Cardiac muscle cell (in vitro differentiated cells and primary cell): ENCODE measurements around the gene KRT36. TPM values are rescaled to one million over a fixed set of nuclear protein-coding genes. Genes with fewer than 3 reads are reported as not detected.

Experiments
- DNase-seq, 2 donors: peaks; one replicate each; pipeline versions ENCODE4 v3.0.0 to v3.0.0-alpha.2; 2010 to 2017; ENCODE audit warnings: low read depth in 1 of 2, low spot score in 1 of 2
- H3K27ac ChIP-seq: fragments of 200-600 bp; sonication (generic); 2 replicates; pipeline ENCODE4 v1.5.1; 2016
- H3K27me3 ChIP-seq: fragments of 200-600 bp; sonication (generic); 2 replicates; pipeline ENCODE4 v1.6.0; 2016; ENCODE audit warnings: control low read depth
- H3K36me3 ChIP-seq: fragments of 200-600 bp; sonication (generic); 2 replicates; pipeline ENCODE4 v1.5.1; 2016; ENCODE audit warnings: control low read depth
- H3K4me1 ChIP-seq: fragments of 200-600 bp; sonication (generic); 2 replicates; pipeline ENCODE4 v1.8.1; 2017; ENCODE audit warnings: low read depth, mild to moderate bottlenecking, mixed run types
- H3K4me3 ChIP-seq: fragments of 200-600 bp; sonication (generic); 2 replicates; pipeline ENCODE4 v1.5.1; 2016; ENCODE audit warnings: mild to moderate bottlenecking
- H3K9me3 ChIP-seq: fragments of 200-600 bp; sonication (generic); 2 replicates; pipeline ENCODE4 v1.5.1; 2017; ENCODE audit warnings: low read depth, mild to moderate bottlenecking, control low read depth
- polyA plus RNA-seq: library from polyadenylated mRNA; unstranded; fragments of >200 nt; fragmentation: Nextera tagmentation; extraction: Ambion mirVana; gene quantifications from 2 replicates; pipeline ENCODE4 v1.2.1, GENCODE V29; 2016
- total RNA-seq: library from RNA; depleted of rRNA; stranded (reverse); fragments of >200 nt; gene quantifications from 2 replicates; pipeline ENCODE4 v1.2.3, GENCODE V29; 2016
- TF ChIP-seq, protein P1 (sequence below): IDR thresholded peaks from 2 replicates; pipeline ENCODE4 v1.5.1; 2012; ENCODE audit warnings: low read depth, mild to moderate bottlenecking, low read length

KRT36 gene
- total and polyA plus RNA-seq, 2 experiments from 2014 or later = not detected

DNA sequence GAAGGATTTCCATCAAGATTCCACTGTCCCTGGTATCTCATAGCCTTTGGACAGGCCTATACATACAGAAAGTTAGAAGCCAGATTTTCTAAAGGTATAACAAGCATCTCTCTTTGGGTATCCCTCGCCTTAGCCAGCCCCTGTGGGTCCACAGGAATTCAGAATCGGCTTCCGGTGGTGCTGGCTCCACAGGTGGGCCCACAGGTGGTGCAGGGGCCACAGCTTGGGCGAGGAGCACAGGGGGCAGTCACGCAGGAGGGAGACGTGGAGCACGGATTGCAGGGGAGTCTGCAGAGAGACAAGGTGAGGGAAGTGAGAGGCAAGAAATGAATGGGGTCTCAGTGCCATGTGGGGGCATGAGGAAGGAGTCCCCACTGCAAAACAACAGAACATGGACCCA lies 52.5 kb downstream of the KRT36 start:
- Histone ChIP-seq H3K27me3 (peaks cover 29% of the 10 kb centered on the region), H3K27ac (no peak overlapping the region), H3K4me3 (no peak overlapping the region), H3K4me1 (peaks cover 7% of the 10 kb centered on the region), H3K9me3 (no peaks in the 10 kb centered on the region), H3K36me3 (no peaks in the 10 kb centered on the region)
- DNase-seq = no peak
- TF ChIP-seq, protein P1, sequence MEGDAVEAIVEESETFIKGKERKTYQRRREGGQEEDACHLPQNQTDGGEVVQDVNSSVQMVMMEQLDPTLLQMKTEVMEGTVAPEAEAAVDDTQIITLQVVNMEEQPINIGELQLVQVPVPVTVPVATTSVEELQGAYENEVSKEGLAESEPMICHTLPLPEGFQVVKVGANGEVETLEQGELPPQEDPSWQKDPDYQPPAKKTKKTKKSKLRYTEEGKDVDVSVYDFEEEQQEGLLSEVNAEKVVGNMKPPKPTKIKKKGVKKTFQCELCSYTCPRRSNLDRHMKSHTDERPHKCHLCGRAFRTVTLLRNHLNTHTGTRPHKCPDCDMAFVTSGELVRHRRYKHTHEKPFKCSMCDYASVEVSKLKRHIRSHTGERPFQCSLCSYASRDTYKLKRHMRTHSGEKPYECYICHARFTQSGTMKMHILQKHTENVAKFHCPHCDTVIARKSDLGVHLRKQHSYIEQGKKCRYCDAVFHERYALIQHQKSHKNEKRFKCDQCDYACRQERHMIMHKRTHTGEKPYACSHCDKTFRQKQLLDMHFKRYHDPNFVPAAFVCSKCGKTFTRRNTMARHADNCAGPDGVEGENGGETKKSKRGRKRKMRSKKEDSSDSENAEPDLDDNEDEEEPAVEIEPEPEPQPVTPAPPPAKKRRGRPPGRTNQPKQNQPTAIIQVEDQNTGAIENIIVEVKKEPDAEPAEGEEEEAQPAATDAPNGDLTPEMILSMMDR = no peak

Other genes starting within 250 kb of the KRT36 start
- not detected in 2 replicates for gene KRTAP9-4, start 240.2 kb downstream of the KRT36 start, total RNA-seq
- not detected in 2 replicates for gene KRTAP9-4, start 240.2 kb downstream of the KRT36 start, polyA plus RNA-seq
- not detected in 2 replicates for gene KRTAP9-9, start 234.5 kb downstream of the KRT36 start, total RNA-seq
- gene KRTAP9-9, start 234.5 kb downstream of the KRT36 start, polyA plus RNA-seq = not detected in 2 replicates
- gene KRTAP9-6, start 224.5 kb downstream of the KRT36 start, total RNA-seq = not detected in 2 replicates
- not detected in 2 replicates for gene KRTAP9-6, start 224.5 kb downstream of the KRT36 start, polyA plus RNA-seq
- not detected in 2 replicates for gene KRTAP9-7, start 214.2 kb downstream of the KRT36 start, total RNA-seq
- not detected in 2 replicates for gene KRTAP9-7, start 214.2 kb downstream of the KRT36 start, polyA plus RNA-seq
- not detected in 2 replicates for gene KRTAP29-1, start 187.1 kb downstream of the KRT36 start, total RNA-seq
- not detected in 2 replicates for gene KRTAP29-1, start 187.1 kb downstream of the KRT36 start, polyA plus RNA-seq
- not detected in 2 replicates for gene KRTAP16-1, start 180.6 kb downstream of the KRT36 start, total RNA-seq
- not detected in 2 replicates for gene KRTAP16-1, start 180.6 kb downstream of the KRT36 start, polyA plus RNA-seq
- gene KRTAP17-1, start 174.2 kb downstream of the KRT36 start, total RNA-seq = not detected in 2 replicates
- gene KRTAP17-1, start 174.2 kb downstream of the KRT36 start, polyA plus RNA-seq = not detected in 2 replicates
- not detected in 2 replicates for gene KRT33A, start 139.1 kb downstream of the KRT36 start, total RNA-seq
- not detected in 2 replicates for gene KRT33A, start 139.1 kb downstream of the KRT36 start, polyA plus RNA-seq
- gene KRT33B, start 120.1 kb downstream of the KRT36 start, total RNA-seq = not detected in 2 replicates
- gene KRT33B, start 120.1 kb downstream of the KRT36 start, polyA plus RNA-seq = not detected in 2 replicates
- gene KRT34, start 107.6 kb downstream of the KRT36 start, total RNA-seq = not detected in 2 replicates
- gene KRT34, start 107.6 kb downstream of the KRT36 start, polyA plus RNA-seq = not detected in 2 replicates
- not detected in 2 replicates for gene KRT31, start 92.3 kb downstream of the KRT36 start, total RNA-seq
- not detected in 2 replicates for gene KRT31, start 92.3 kb downstream of the KRT36 start, polyA plus RNA-seq
- gene KRT37, start 65.3 kb downstream of the KRT36 start, total RNA-seq = not detected in 2 replicates
- gene KRT37, start 65.3 kb downstream of the KRT36 start, polyA plus RNA-seq = not detected in 2 replicates
- not detected in 2 replicates for gene KRT38, start 48.9 kb downstream of the KRT36 start, total RNA-seq
- not detected in 2 replicates for gene KRT38, start 48.9 kb downstream of the KRT36 start, polyA plus RNA-seq
- not detected in 2 replicates for gene KRT32, start 22.5 kb downstream of the KRT36 start, total RNA-seq
- not detected in 2 replicates for gene KRT32, start 22.5 kb downstream of the KRT36 start, polyA plus RNA-seq
- not detected in 2 replicates for gene KRT35, start 8.8 kb downstream of the KRT36 start, total RNA-seq
- not detected in 2 replicates for gene KRT35, start 8.8 kb downstream of the KRT36 start, polyA plus RNA-seq
- not detected in 2 replicates for gene KRT13, start 15.7 kb upstream of the KRT36 start, total RNA-seq
- gene KRT13, start 15.7 kb upstream of the KRT36 start, polyA plus RNA-seq = not detected in 2 replicates
- gene KRT15, start 29.0 kb upstream of the KRT36 start, total RNA-seq = 0.09 and 0.28 TPM in 2 replicates
- 0.15 TPM in 1 of 2 replicates, not detected in the other for gene KRT15, start 29.0 kb upstream of the KRT36 start, polyA plus RNA-seq
- gene KRT19, start 38.4 kb upstream of the KRT36 start, total RNA-seq = 303 and 522 TPM in 2 replicates
- gene KRT19, start 38.4 kb upstream of the KRT36 start, polyA plus RNA-seq = 270 and 501 TPM in 2 replicates
- gene KRT9, start 82.1 kb upstream of the KRT36 start, total RNA-seq = not detected in 2 replicates
- gene KRT9, start 82.1 kb upstream of the KRT36 start, polyA plus RNA-seq = not detected in 2 replicates
- not detected in 2 replicates for gene KRT14, start 97.0 kb upstream of the KRT36 start, total RNA-seq
- 0.20 TPM in 1 of 2 replicates, not detected in the other for gene KRT14, start 97.0 kb upstream of the KRT36 start, polyA plus RNA-seq
- gene KRT16, start 122.9 kb upstream of the KRT36 start, total RNA-seq = not detected in 2 replicates
- gene KRT16, start 122.9 kb upstream of the KRT36 start, polyA plus RNA-seq = 0.16 TPM in 1 of 2 replicates, not detected in the other
- gene KRT17, start 134.7 kb upstream of the KRT36 start, total RNA-seq = not detected in 2 replicates
- gene KRT17, start 134.7 kb upstream of the KRT36 start, polyA plus RNA-seq = 1.2 TPM in 1 of 2 replicates, not detected in the other
- 153 and 285 TPM in 2 replicates for gene EIF1, start 199.0 kb upstream of the KRT36 start, total RNA-seq
- 726 and 784 TPM in 2 replicates for gene EIF1, start 199.0 kb upstream of the KRT36 start, polyA plus RNA-seq
- gene GAST, start 222.4 kb upstream of the KRT36 start, total RNA-seq = not detected in 2 replicates
- not detected in 2 replicates for gene GAST, start 222.4 kb upstream of the KRT36 start, polyA plus RNA-seq
- gene HAP1, start 244.7 kb upstream of the KRT36 start, total RNA-seq = 0.98 and 1.8 TPM in 2 replicates
- gene HAP1, start 244.7 kb upstream of the KRT36 start, polyA plus RNA-seq = 0.80 and 2.1 TPM in 2 replicates